T-helper 1 cell (primary cell): ENCODE results near the gene ATOH8.

Source experiments
- DNase-seq, 5 donors: peaks; one replicate each; pipeline ENCODE4 v3.0.0-alpha.2; 2012 to 2020

Gene ATOH8

DNA sequence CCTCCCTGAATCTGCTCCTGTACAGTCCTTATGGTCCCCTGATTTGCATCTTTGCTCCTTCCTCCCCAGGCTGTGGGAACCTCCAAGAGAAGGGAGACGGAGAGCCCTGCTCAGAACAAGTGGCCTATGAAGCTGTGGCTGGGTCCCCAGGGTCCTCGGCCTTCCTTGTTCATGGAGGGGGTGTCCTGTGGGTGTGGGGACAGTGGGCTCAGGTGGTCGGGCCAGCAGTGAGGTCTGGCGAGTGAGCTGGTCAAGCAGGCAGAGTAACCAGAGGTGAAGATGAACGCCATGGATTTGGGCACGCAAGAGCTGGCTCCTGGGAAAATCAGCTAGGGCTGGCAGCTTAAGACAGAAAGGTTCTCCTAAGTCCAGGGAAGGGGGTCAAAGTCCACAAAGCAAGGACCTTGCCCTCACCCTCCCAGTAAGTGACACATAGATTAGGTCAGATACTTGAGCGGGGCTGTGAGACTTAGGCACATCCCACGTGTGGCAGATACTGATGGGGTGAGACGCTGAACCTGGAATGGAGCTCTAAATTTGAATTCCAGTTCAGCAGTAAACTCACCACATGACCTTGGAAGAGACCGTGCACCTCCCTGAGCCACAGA, 34.8 kb upstream of the ATOH8 start:
- no peak for DNase-seq

DNA sequence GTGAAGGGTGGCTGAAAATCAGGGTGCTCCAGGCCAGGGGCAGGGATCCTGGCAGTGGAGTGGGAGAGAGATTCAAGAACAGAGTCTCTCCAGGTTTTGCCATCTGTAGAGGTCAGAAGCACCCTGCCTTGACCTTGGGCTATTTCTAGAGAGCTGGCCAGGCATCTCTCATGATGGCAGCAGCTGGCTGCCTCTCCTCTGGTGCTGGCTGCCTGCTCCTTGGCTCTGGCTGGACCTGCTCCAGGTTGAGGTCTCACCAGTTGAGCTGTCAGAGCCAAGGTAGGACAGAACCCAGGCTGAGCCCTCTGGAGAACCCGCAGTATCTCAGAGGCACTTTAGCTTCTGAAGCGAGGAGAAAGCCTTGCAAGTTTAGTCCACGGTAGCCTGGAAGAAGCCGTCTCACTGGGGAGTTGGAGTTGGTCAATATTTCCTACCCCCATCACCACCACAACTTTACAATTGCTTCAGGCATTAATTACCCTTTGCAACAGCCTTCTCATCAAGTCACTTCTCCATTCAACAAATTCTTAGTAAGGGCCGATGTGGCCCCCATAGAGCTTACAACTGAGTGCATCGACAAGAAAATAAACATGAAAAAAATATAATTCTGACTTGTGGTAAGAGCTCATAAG, 34.1 kb upstream of the ATOH8 start:
- no peak for DNase-seq

GRCh38 chr2:85720533-85720932, 33.3 kb upstream of the ATOH8 start:
- no peak for DNase-seq

DNA sequence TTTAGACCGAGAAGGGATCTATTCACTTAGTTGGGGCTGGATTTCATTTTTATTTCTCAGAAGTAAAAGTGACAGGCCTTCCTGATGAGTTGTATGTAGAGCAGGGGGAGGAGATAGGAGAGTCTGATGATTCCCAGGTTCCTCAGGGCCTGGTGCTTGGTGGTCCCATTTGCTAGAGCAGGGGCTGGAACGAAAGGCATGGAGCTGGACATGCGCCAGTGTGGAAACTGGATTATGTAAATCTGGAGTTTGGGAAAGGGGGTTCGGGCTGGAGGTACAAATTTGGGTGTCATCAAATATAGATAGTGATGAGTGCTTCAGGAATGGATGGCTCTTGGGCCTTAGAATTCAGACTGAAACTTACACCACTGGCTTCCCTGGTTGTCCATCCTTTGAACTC, 32.1 kb upstream of the ATOH8 start:
- DNase-seq, result no peak

DNA sequence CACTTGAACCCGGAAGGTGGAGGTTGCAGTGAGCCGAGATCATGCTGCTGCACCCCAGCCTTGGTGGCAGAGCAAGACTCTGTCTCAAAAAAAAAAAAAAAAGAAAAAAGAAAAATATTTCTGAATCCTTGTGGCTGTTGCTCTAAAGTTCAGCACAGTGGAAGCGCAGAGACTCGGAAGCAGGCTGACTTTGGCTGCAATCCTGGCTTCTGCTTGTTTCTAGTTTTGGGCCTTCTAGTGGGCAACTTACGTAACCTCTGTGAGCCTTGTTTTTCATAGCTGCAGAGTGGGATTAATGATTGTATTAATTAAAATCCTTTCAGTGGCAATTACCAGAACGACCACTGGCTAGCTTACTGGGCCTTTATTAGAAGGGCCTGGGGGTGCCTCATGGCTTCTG, 31.3 kb upstream of the ATOH8 start:
- DNase-seq, result no peak

DNA sequence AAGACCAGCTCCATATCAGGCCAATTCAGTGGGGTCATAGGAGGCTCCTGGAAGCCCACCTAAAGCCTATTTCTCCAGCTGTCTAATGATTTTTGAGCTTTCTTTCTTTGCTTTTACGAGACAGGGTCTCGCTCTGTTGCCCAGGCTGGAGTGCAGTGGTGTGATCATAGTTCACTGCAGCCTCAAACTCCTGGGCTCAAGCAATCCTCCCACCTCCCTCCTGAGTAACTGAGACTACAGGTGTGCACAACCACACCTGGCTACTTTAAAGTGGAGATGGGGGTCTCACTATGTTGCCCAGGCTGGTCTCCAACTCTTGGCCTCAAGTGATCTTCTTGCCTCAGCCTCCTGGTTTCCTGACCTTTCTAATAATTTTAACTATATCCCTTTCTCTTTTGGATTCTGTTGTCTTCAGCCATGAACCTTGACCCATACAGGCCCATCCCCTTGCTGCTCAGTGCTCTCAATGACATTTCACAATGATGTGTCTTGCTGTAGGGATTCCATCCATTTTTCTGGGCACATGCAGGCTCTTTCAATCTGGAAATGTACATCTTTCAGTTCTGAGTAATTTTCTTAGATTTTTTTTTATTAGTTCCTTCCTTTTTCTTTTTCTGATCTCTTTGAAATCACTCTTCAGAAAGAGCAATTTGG, 30.0 kb upstream of the ATOH8 start:
- no peak for DNase-seq

GRCh38 chr2:85724731-85725181, 29.0 kb upstream of the ATOH8 start:
- no peak for DNase-seq

DNA sequence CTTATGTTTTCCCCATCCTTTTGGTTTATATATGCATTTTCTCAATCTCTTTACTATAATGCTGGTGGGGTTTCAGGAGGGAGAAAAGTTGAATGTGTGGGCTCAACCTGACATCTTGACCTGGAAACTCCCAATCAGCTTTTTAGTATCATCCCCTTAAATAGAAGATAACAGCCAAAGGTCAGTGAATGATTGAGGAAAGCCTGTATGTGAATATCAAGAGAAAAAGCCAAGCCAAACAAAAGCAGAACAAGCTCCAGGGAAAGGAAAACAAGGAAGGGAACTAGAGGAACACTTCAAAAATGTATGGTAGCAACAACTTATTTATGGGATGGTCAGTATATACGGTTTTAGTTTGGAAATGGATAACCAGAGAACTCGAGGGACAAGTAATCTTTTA, 28.3 kb upstream of the ATOH8 start:
- no peak for DNase-seq

DNA sequence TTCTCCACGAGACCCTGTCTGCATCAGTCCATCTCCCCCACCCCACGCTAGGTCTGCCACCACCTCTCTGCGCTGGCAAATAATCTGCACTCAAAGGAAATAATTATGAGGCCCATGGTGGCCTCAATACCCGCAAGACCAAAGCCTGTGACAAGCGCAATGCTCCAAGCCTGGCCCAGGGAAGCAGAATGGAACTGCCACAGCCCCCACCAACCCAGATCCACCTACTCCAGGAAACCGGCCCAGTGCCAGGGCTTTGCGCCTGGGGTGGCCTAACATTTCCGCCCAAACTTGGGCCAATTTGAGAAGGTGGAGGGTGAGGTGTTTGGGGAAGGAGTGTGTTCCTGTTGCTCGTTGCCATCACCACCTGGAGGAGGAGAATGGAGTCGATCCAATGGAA, 26.0 kb upstream of the ATOH8 start:
- no peak for DNase-seq

- DNase-seq, result no peak
These were observed 25.4 kb upstream of the ATOH8 start for GRCh38 chr2:85728342-85728741.

DNA sequence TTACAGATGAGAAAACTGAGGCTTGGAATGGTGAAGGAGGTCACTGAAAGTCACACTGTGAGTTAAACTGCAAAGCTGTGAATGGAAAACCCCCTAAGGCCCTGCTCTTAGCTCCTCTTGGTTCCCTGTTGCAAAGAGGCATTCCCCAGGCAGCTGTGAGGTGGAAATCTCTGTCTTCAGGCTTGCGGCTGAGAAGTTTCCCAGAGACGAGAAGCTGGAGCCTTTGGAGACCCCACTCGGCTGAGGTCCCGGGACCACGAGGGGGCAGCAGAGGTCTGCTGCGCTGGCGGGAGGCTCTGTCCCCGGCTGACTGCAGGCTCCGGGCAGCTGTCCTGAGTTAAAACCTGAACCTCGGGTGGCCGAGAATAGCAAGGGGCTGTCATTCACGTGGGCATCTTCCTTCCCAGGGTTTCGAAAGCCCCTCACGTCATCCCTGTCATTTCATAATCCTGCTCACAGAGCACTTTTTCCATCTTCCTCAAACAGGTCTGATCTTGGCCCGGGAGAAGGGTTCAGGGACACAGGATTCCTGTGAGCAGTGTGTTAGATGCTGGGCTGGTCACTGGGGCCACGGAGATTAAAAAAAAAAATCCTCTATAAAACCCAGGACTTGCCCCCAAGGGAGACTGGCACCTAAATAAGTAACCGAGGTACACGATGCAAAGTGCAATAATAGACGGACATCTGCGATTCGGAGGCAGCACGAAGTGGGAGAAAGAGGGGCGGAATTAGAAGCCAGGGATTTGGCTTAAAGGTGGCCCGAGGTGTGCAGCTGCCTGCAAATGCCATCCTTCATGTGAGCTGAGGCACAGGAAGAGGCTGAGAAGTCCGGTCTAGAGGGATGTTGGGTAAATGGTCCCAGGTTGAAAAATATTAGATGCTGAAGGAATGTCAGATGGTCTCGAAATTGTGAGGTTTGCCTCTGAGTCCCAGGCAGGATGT, 24.6 kb upstream of the ATOH8 start:
- peak; percentile 27 to 61 (median 50) for DNase-seq

DNA sequence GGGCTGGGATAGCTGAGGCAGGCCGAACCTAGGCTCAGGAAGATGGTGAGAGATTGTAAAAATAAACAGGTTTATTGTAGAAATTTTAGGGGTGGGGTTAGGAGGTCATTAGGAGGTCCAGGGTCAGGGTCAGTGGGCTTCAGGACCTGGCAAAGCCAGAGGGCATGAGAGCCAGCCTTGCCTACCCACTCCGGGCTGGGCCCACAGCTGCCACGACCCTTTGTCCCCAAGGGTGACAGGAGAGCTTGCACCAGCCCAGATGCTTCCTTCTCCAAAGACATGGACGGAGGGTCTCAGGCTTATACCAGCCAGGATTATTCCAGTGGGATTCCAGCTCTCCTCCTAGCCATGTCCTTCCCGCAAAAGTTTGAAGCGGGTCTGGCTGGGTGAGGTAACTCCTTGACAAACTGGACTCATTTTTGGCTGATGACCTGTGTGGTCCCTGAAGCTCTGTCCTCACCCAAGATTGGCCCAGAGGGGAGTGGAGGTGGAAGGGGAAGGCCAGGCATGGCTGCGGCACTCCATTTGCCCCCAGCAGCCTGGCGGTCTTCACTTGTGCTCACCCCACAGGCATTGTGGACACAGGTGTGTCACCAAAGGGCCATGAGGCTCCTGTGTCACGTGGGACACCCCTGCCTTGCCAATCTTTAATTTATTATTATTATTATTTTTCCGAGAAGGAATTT, 23.8 kb upstream of the ATOH8 start:
- no peak for DNase-seq

- no peak for DNase-seq
These were observed 23.0 kb upstream of the ATOH8 start for GRCh38 chr2:85730686-85731230.

GRCh38 chr2:85731606-85732005, 22.2 kb upstream of the ATOH8 start:
- DNase-seq, result no peak

DNA sequence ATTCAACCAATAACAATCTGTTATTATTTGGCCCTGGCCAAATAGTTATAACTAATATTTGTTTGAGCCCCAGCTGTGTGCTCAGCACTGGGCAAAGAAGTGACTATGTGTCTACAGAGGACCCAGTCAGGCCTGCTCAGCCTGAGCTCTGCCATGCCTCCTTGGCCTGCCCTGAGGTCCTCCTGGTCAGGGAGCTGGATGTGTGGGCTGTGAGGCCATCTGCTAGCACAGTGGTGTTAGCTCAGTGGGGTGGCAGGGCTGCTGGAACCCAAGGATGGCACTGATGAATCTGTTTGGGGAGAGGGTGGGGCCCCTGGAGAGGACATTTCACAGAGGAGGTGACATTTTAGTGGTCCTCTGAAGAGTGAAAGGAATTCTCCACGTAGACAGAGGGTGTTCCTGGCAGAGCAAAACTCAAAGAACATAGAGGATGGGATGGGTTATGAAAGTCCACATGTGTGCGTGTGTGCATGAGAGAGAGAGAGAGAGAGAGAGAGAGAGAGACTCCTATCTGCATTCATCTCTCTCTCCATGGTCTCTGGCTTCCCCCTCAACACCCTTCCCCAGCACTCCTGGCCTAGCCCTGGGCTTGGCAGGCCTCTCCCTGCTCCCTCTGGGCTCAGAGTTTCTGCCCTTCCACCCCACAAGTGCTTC, 21.2 kb upstream of the ATOH8 start:
- DNase-seq, result no peak

DNA sequence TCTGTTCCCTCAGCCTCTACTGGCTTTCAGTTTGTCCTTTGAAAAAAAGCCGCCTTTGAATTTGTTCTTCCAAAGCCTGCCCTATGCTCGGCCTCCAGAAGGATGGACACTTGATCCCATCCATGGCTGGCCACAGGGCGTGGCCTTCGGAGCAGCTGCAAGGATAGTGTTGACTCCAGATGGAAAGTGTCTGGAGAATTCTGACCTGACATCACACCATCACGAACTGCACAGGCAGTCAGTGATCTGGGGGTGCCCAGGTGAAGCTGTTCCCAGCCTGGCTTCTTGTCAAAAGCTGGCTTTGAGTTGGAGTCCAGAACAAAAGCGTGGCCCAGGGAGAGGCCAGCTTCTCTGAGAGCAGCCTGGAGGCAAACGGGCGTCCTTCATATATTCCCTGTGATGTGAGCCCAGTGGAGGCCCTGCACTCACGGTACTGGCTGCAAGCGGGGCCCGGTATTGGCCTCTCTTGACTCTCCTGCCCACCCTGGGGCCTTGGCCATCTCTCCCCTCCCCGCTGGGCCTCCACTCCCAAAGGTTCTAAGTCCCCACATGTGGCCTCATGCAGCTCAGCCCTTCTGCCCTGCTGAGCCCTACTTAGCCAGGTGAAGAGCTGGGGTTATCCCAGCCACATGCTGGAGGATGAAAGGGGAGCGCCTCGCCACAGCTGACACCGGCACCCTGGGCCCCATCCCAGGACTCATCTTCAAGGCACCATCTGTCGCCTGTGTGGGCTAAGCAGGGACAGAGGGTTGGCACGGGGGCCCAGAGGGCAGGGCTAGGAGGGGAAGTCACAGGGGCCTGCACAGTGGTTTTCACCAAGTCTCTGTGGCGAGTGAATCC, 20.4 kb upstream of the ATOH8 start:
- no peak for DNase-seq

DNA sequence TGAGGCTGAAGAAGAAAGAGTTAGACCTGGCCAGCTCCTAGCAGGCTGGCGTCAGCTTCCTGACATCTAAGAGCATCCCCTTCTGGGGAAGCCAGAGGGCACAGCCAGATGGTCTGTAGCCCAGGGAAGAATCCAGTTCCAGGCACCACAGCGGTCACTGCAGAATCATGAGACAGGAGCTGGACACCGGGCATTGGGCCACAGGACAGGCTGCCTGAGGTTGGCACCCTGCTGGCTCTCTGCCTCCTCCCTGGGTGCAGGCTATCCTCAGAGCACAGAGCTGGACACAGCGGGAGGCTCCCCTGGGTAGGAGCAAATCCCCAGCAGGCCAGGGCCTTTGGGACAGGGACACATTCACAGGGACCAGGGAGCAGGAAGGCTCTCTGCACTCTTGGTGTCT, 19.8 kb upstream of the ATOH8 start:
- no peak for DNase-seq

DNA sequence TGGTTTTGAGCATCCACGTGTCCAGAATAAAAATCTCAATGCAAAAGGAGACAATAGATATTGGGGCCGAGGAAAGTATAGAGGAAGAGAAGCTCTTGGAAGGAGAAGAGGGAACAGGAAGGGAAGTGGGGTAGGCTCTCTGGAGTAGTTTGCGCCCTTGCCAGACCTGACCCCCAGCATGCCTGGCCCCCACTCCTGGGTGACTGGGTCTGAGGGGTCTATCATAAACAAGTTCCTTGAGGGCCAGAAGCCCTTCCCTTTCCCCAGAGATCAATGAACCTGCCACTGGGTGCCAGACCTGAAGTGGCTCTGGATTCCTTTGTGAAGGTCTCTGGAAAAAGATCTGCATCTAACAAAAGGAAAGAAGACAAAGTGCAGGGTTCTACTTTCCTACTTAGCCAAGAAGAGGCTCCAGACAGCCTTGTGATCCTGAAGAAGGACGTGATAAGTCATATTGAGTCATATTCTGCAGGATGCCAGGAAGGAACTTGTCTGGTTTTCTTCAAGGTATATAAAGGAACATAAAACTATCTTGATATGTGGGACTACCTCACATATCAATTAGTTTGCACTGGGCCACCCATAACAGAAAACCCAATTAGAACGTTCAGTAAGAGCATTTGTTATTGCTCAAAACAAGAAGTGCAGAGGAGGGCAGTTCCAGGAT, 18.7 kb upstream of the ATOH8 start:
- DNase-seq, result no peak

DNA sequence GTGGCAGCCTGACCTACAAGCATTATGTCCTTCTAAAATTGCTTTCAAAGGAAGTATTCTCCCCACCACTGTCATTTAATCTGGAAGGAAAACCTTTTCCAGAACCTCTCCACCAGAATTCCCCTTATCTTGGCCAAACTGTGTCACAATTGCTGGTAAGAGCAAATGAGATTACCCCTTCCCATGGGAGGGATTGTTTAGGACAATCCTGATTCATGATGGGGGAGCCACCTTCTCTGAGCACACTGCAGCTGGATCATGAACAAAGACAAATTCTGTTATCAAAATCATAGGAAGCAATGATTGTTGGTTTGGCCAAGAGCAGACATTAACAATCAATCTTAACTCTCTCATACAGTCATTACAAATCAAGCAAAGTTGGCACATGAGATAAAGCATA, 18.1 kb upstream of the ATOH8 start:
- DNase-seq, result no peak
